Measurements from ENCODE around the gene BAIAP2L1. TPM values are rescaled to one million over a fixed set of nuclear protein-coding genes. Genes with fewer than 3 reads are reported as not detected.

Gene BAIAP2L1
- total and polyA plus RNA-seq, 2 donors from 2014 or later, result 9.6 to 18.8 TPM

DNA sequence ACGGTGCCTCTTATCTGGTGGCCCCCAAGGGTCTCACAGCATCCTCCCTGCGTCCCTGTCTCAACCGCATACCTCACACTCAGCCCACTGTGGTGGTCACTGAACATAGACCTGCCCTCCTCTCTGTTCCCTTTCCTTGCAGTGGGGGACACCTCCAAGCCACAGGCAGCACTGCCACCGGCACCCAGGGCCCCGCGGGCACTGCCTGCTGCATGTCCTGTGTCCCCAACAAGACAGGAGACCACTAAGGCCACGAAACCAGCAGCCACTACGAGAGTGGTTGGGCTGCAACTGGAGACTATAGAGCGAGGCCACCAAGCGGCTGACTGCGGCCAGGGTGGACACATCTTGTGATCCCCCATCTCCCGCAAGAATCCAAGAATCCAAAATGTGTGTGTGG lies 104.1 kb downstream of the BAIAP2L1 start:
- H3K27me3 ChIP-seq (ENCODE audit: control insufficient read depth, insufficient read depth, low read length), result no peaks in the 10 kb centered on the region
- no peaks in the 10 kb centered on the region for H3K9me3 ChIP-seq (ENCODE audit: control insufficient read depth in 2 of 3, insufficient read depth in 1 of 3, low read length in 3 of 3)
- peaks cover 0 to 18% (median 10%) of the 10 kb centered on the region in 3 donors for H3K36me3 ChIP-seq (ENCODE audit: control insufficient read depth in 2 of 3, insufficient read depth in 3 of 3, low read length in 3 of 3)
- H3K4me3 ChIP-seq (ENCODE audit: low read length in 3 of 3), result no peak overlapping the region
- no peak overlapping the region for H3K27ac ChIP-seq (ENCODE audit: low read depth in 2 of 2, low read length in 2 of 2)
- intact Hi-C loops (cut with DNase I), result loop anchor here (10.0 kb wide), 1 partner anchor 108 kb away; the partner anchor contains the start of gene BAIAP2L1
- DNase-seq (no peak), FAIRE-seq (no peak)
- peaks cover 0 to 3% (median 0%) of the 10 kb centered on the region in 3 donors for H3K4me1 ChIP-seq (ENCODE audit: control insufficient read depth in 2 of 3, insufficient read depth in 2 of 3, low read depth in 1 of 3, low read length in 3 of 3)
- TF ChIP-seq, protein P1, sequence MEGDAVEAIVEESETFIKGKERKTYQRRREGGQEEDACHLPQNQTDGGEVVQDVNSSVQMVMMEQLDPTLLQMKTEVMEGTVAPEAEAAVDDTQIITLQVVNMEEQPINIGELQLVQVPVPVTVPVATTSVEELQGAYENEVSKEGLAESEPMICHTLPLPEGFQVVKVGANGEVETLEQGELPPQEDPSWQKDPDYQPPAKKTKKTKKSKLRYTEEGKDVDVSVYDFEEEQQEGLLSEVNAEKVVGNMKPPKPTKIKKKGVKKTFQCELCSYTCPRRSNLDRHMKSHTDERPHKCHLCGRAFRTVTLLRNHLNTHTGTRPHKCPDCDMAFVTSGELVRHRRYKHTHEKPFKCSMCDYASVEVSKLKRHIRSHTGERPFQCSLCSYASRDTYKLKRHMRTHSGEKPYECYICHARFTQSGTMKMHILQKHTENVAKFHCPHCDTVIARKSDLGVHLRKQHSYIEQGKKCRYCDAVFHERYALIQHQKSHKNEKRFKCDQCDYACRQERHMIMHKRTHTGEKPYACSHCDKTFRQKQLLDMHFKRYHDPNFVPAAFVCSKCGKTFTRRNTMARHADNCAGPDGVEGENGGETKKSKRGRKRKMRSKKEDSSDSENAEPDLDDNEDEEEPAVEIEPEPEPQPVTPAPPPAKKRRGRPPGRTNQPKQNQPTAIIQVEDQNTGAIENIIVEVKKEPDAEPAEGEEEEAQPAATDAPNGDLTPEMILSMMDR (IDR thresholded peaks at IDR 0.05; ENCODE audit: borderline replicate concordance, extremely low read depth, insufficient read depth), result no peak
- no peak overlapping the region for H3K9ac ChIP-seq (ENCODE audit: low read length in 3 of 3)

DNA sequence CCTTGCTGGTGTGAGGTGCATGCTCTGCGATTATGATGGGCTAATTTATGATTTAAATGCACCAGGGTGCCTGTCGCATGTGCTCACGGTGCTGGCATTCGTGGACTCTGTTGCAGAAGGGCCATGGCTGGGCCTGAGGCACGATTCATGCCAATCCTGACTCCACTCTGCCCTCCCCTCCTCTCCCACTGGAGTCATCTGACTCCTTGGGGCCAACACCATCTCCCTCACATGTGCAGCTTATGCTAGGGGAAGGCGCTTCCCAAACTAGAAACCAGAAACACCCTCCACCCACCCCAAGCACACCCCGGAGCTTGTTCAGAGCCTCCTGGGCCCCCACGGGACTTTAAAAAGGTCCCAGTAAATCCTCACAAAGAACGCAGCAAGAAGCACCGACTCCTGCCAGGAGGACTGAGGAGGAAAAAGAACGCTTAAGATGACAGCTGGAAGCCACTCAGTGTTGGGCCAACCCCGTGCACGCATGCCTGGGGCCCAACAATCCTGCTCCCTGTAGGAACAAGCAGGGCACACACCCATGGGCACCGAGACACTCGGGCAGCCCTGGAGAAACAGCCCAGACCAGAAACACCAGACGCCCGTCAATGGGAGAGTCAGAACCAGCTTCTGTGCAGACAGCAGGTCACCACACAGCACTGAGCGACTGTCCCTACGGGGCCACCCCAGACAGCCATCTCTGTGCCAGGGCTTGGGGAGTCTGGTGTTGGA lies 105.3 kb downstream of the BAIAP2L1 start:
- H3K36me3 ChIP-seq (ENCODE audit: control insufficient read depth in 2 of 3, insufficient read depth in 3 of 3, low read length in 3 of 3), result peaks cover 0 to 24% (median 10%) of the 10 kb centered on the region in 3 donors
- no peaks in the 10 kb centered on the region for H3K9me3 ChIP-seq (ENCODE audit: control insufficient read depth in 2 of 3, insufficient read depth in 1 of 3, low read length in 3 of 3)
- peaks cover 0 to 3% (median 0%) of the 10 kb centered on the region in 3 donors for H3K4me1 ChIP-seq (ENCODE audit: control insufficient read depth in 2 of 3, insufficient read depth in 2 of 3, low read depth in 1 of 3, low read length in 3 of 3)
- H3K27me3 ChIP-seq (ENCODE audit: control insufficient read depth, insufficient read depth, low read length), result no peaks in the 10 kb centered on the region
- intact Hi-C loops (cut with DNase I), result loop anchor here (10.0 kb wide), 1 partner anchor 109 kb away; the partner anchor contains the start of gene BAIAP2L1
- H3K9ac ChIP-seq (ENCODE audit: low read length in 3 of 3), result no peak overlapping the region
- peak in 1 of 5 donors; percentile 32 for DNase-seq
- no peak for FAIRE-seq
- no peak overlapping the region for H3K27ac ChIP-seq (ENCODE audit: low read depth in 2 of 2, low read length in 2 of 2)
- TF ChIP-seq, protein P1 (IDR thresholded peaks at IDR 0.05; ENCODE audit: borderline replicate concordance, extremely low read depth, insufficient read depth), result no peak
- H3K4me3 ChIP-seq (ENCODE audit: low read length in 3 of 3), result no peak overlapping the region

DNA sequence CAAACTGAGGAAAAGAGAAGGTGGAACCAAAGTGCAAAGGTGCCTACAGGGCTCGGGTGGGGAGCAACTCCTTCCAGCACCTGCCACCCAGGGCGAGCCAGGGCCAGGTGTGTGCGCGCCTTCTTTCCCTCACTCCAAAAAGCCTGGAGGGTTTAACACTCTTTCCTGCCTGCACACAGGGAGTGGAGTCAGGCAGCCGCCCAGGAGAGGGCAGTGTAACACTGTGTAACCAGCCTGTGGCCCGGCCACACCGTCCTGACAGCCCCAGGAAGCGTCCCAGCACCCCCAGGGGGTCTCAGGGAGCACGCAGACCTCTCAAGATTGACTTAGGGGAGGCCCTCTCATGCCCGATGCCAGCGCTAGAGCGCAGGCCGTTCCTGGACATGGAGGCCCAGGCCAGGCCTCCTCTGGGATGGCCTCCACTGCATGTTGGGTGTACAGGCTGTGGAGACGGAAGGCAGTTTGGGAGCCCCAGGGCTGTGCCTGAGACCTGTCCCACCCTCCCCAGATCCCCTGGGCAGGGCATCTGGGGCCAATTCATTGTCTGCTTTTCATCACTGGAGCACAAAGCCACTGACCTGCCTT lies 106.0 kb downstream of the BAIAP2L1 start:
- Histone ChIP-seq H3K4me3 (ENCODE audit: low read length in 3 of 3) (no peak overlapping the region), H3K9me3 (ENCODE audit: control insufficient read depth in 2 of 3, insufficient read depth in 1 of 3, low read length in 3 of 3) (no peaks in the 10 kb centered on the region), H3K9ac (ENCODE audit: low read length in 3 of 3) (no peak overlapping the region), H3K4me1 (ENCODE audit: control insufficient read depth in 2 of 3, insufficient read depth in 2 of 3, low read depth in 1 of 3, low read length in 3 of 3) (peaks cover 0 to 3% (median 0%) of the 10 kb centered on the region in 3 donors), H3K27me3 (ENCODE audit: control insufficient read depth, insufficient read depth, low read length) (no peaks in the 10 kb centered on the region), H3K36me3 (ENCODE audit: control insufficient read depth in 2 of 3, insufficient read depth in 3 of 3, low read length in 3 of 3) (peaks cover 0 to 25% (median 10%) of the 10 kb centered on the region in 3 donors), H3K27ac (ENCODE audit: low read depth in 2 of 2, low read length in 2 of 2) (no peak overlapping the region)
- FAIRE-seq (no peak), DNase-seq (peak; percentile 71 to 82 (median 79))
- TF ChIP-seq, protein P1 (IDR thresholded peaks at IDR 0.05; ENCODE audit: borderline replicate concordance, extremely low read depth, insufficient read depth), result peak; percentile 54
- intact Hi-C loops (cut with DNase I), result loop anchor here (10.0 kb wide), 1 partner anchor 110 kb away; the partner anchor contains the start of gene BAIAP2L1

All from kidney (tissue), 14 donors.